Lower leg skin (tissue), 4 donors: ENCODE results near the gene ZFYVE27. TPM values are rescaled to one million over a fixed set of nuclear protein-coding genes. Genes with fewer than 3 reads are reported as not detected.

Experiments
- DNase-seq, 2 donors: peaks; one replicate each; pipeline ENCODE4 v3.0.0-alpha.2; 2019; ENCODE audit warnings: low spot score in 2 of 2
- H3K4me3 ChIP-seq: fragments of 200-600 bp; sonication (generic); 2 replicates; pipeline ENCODE4 v1.5.1; 2017; ENCODE audit warnings: mild to moderate bottlenecking, low read depth; ENCODE audit not compliant: poor library complexity, severe bottlenecking
- CTCF ChIP-seq, 3 donors: fragments of 450-650 bp; IDR thresholded peaks; one replicate each; pipeline ENCODE4 v1.5.1; 2016; ENCODE audit warnings: antibody characterized with exemption in 3 of 3, mild to moderate bottlenecking in 3 of 3, moderate library complexity in 2 of 3
- POLR2A ChIP-seq, 2 donors: fragments of 450-650 bp; IDR thresholded peaks; one replicate each; pipeline ENCODE4 v1.6.1; 2016 to 2017; ENCODE audit warnings: antibody characterized with exemption in 2 of 2, mild to moderate bottlenecking in 1 of 2, moderate library complexity in 1 of 2
- WGBS, 2 donors: methylation state at CpG; one replicate each; pipeline ENCODE4 v1.1.5; 2018; 5-methylcytosine and 5-hydroxymethylcytosine counted together
- intact Hi-C: fragments of 100-400 bp; cut with DNase I; formaldehyde crosslinking; loops from one replicate; pipeline ENCODE4 v1.15.0; 2023; ENCODE audit warnings: low total_unique reads
- total RNA-seq, 4 donors: library from RNA; depleted of rRNA; stranded (reverse); fragments of >200 nt; gene quantifications; one replicate each; pipeline ENCODE4 v1.1.0, GENCODE V29; 2016

ZFYVE27 gene
- total RNA-seq, 4 donors from 2014 or later = 18.7 to 35.0 (median 21.4) TPM

- 93 to 95% methylated on average over 1 of the region's 1 CpG for WGBS, 2 donors
- no peak for DNase-seq
- intact Hi-C loops = no loop called here
- TF ChIP-seq POLR2A (IDR thresholded peaks at IDR 0.05) = no peak
- TF ChIP-seq CTCF (IDR thresholded peaks at IDR 0.05) = no peak
- H3K4me3 ChIP-seq = no peak overlapping the region
Measured at GRCh38 chr10:97747573-97747972, 10.6 kb downstream of the ZFYVE27 start.

GRCh38 chr10:97748116-97748515 lies 11.2 kb downstream of the ZFYVE27 start:
- no peak overlapping the region for H3K4me3 ChIP-seq
- intact Hi-C loops = no loop called here
- no peak for DNase-seq
- TF ChIP-seq POLR2A (IDR thresholded peaks at IDR 0.05) (no peak), CTCF (IDR thresholded peaks at IDR 0.05) (no peak)
- WGBS, 2 donors = 84 to 93% methylated on average over 8 to 10 of the region's 10 CpGs

GRCh38 chr10:97752956-97753355 lies 16.0 kb downstream of the ZFYVE27 start:
- no peak for TF ChIP-seq POLR2A (IDR thresholded peaks at IDR 0.05)
- no peak for TF ChIP-seq CTCF (IDR thresholded peaks at IDR 0.05)
- no peak for DNase-seq
- no peak overlapping the region for H3K4me3 ChIP-seq
- 91 to 93% methylated on average over 17 to 18 of the region's 18 CpGs for WGBS, 2 donors
- intact Hi-C loops = no loop called here

- TF ChIP-seq POLR2A (IDR thresholded peaks at IDR 0.05) (no peak), CTCF (IDR thresholded peaks at IDR 0.05) (no peak)
- WGBS, 2 donors = 50 to 65% methylated on average over 3 to 4 of the region's 4 CpGs
- no peak overlapping the region for H3K4me3 ChIP-seq
- no peak for DNase-seq
- intact Hi-C loops = no loop called here
Measured at GRCh38 chr10:97754726-97755125, 17.8 kb downstream of the ZFYVE27 start.

- WGBS, 2 donors = 91 to 95% methylated on average over 4 to 6 of the region's 6 CpGs
- H3K4me3 ChIP-seq = no peak overlapping the region
- intact Hi-C loops = no loop called here
Measured at GRCh38 chr10:97755718-97756117, 18.8 kb downstream of the ZFYVE27 start.

More at GRCh38 chr10:97755718-97756117, 18.8 kb downstream of the ZFYVE27 start:
- no peak for DNase-seq
- TF ChIP-seq POLR2A (IDR thresholded peaks at IDR 0.05) (no peak), CTCF (IDR thresholded peaks at IDR 0.05) (no peak)
